ENCODE data around the gene GSTCD.

GSTCD gene

GRCh38 chr4:105708181-105709080 is at the start of gene GSTCD, which contains the start of gene INTS12:
GSTCD (plus strand) TSS chr4:105708784; CDS start chr4:105717614, 8,830 bp downstream.
INTS12 (minus strand) TSS chr4:105708689; CDS start chr4:105700005, 8,684 bp downstream.
- in situ Hi-C loops (cut with HindIII; ENCODE audit: low sequenced_read_pairs), result no loop called here
- no peak for TF ChIP-seq CTCF (IDR thresholded peaks at IDR 0.05; ENCODE audit: low read depth, low read length)

GRCh38 chr4:105659190-105659589 is 49.4 kb upstream of the GSTCD start:
- in situ Hi-C loops (cut with HindIII; ENCODE audit: low sequenced_read_pairs), result no loop called here
- DNase-seq (ENCODE audit: low read depth, low spot score), result no peak
- TF ChIP-seq CTCF (IDR thresholded peaks at IDR 0.05; ENCODE audit: low read depth, low read length), result no peak
- no peak overlapping the region for H3K4me3 ChIP-seq (ENCODE audit: low read depth, low read length)

More at GRCh38 chr4:105708181-105709080, at the start of gene GSTCD, which contains the start of gene INTS12:
- peak within 1 kb of the TSS; percentile 64 for H3K4me3 ChIP-seq (ENCODE audit: low read depth, low read length)
- peak; percentile 94 for DNase-seq (ENCODE audit: low read depth, low spot score)

- TF ChIP-seq CTCF (IDR thresholded peaks at IDR 0.05; ENCODE audit: low read depth, low read length), result no peak
- no peak for DNase-seq (ENCODE audit: low read depth, low spot score)
- in situ Hi-C loops (cut with HindIII; ENCODE audit: low sequenced_read_pairs), result no loop called here
- no peak overlapping the region for H3K4me3 ChIP-seq (ENCODE audit: low read depth, low read length)
Observed at GRCh38 chr4:105661028-105661427, 47.6 kb upstream of the GSTCD start.

- H3K4me3 ChIP-seq (ENCODE audit: low read depth, low read length), result no peak overlapping the region
- no peak for TF ChIP-seq CTCF (IDR thresholded peaks at IDR 0.05; ENCODE audit: low read depth, low read length)
- no peak for DNase-seq (ENCODE audit: low read depth, low spot score)
- in situ Hi-C loops (cut with HindIII; ENCODE audit: low sequenced_read_pairs), result no loop called here
Observed at GRCh38 chr4:105662935-105663675, 45.5 kb upstream of the GSTCD start.

GRCh38 chr4:105666693-105667092 is 41.9 kb upstream of the GSTCD start:
- DNase-seq (ENCODE audit: low read depth, low spot score), result peak; percentile 18
- no peak overlapping the region for H3K4me3 ChIP-seq (ENCODE audit: low read depth, low read length)
- no peak for TF ChIP-seq CTCF (IDR thresholded peaks at IDR 0.05; ENCODE audit: low read depth, low read length)
- in situ Hi-C loops (cut with HindIII; ENCODE audit: low sequenced_read_pairs), result no loop called here

- DNase-seq (ENCODE audit: low read depth, low spot score), result no peak
- in situ Hi-C loops (cut with HindIII; ENCODE audit: low sequenced_read_pairs), result no loop called here
- no peak for TF ChIP-seq CTCF (IDR thresholded peaks at IDR 0.05; ENCODE audit: low read depth, low read length)
- no peak overlapping the region for H3K4me3 ChIP-seq (ENCODE audit: low read depth, low read length)
Observed at GRCh38 chr4:105670684-105671083, 37.9 kb upstream of the GSTCD start.

All from astrocyte of the spinal cord (primary cell).